NT2/D1 (cell line): ENCODE measurements around the gene CDH13.

ENCODE experiments used
- DNase-seq: peaks from one replicate; pipeline ENCODE4 v3.0.0-alpha.2; 2011; ENCODE audit warnings: low read depth, low spot score
- H3K27me3 ChIP-seq: 2 replicates; pipeline ENCODE4 v1.6.0; 2011; ENCODE audit warnings: mild to moderate bottlenecking; ENCODE audit not compliant: insufficient read length, insufficient read depth
- H3K36me3 ChIP-seq: 2 replicates; pipeline ENCODE4 v1.6.1; 2011; ENCODE audit warnings: mild to moderate bottlenecking, low read length, mixed read lengths; ENCODE audit not compliant: insufficient read depth, insufficient read length
- H3K4me1 ChIP-seq: 2 replicates; pipeline ENCODE4 v1.5.1; 2011; ENCODE audit not compliant: insufficient read depth, insufficient read length
- H3K4me3 ChIP-seq: 2 replicates; pipeline ENCODE4 v1.5.1; 2011; ENCODE audit warnings: low read depth; ENCODE audit not compliant: insufficient read length
- H3K9ac ChIP-seq: 2 replicates; pipeline ENCODE4 v1.6.0; 2011; ENCODE audit warnings: low read depth; ENCODE audit not compliant: insufficient read length
- H3K9me3 ChIP-seq: 2 replicates; pipeline ENCODE4 v1.5.1; 2011; ENCODE audit warnings: mild to moderate bottlenecking, low read length; ENCODE audit not compliant: insufficient read depth
- SUZ12 ChIP-seq: IDR thresholded peaks from 2 replicates; pipeline ENCODE4 v1.6.1; 2011; ENCODE audit not compliant: insufficient read length, insufficient read depth; ENCODE audit errors: extremely low read depth
- YY1 ChIP-seq: IDR thresholded peaks from 2 replicates; pipeline ENCODE4 v1.6.1; 2011; ENCODE audit not compliant: insufficient read length, insufficient read depth
- ZNF274 ChIP-seq: IDR thresholded peaks from 2 replicates; pipeline ENCODE4 v1.6.1; 2011; ENCODE audit warnings: mild to moderate bottlenecking, low read depth, low read length

Gene CDH13

DNA sequence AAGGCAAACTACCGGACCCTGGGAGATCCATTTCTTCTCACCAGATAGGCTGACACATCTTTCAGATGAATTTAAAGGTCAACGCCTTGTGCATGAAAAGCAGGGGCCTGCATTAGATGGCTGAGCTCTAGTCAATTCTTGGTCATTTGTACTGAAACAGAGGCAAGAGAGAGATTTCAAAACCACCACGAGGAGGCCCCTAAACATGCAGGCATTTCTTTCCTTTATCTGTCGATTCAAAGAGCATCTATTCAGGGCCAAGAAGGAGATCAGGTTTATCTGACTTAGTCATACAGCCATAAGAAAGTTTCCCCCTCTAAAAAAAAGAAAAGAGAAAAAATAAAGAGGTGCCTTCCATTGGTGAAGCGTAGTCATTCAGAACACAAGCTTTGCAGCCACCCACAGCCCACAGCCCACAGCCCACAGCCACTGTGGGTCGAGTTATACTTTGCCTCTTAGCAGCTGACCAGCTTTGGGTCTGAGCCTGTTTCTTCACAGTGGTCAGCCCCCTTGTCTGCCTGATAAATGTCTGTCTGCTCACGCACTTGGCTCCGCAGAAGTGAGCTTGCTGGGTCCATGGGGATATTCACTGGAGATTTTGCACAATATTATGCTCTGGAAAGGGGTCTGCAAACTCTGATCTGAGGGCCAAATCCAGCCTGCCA, 207.5 kb downstream of the CDH13 start:
- DNase-seq, result no peak
- no peak for TF ChIP-seq SUZ12
- TF ChIP-seq YY1, result no peak
- TF ChIP-seq ZNF274, result no peak
- no peaks in the 10 kb centered on the region for H3K4me1 ChIP-seq

DNA sequence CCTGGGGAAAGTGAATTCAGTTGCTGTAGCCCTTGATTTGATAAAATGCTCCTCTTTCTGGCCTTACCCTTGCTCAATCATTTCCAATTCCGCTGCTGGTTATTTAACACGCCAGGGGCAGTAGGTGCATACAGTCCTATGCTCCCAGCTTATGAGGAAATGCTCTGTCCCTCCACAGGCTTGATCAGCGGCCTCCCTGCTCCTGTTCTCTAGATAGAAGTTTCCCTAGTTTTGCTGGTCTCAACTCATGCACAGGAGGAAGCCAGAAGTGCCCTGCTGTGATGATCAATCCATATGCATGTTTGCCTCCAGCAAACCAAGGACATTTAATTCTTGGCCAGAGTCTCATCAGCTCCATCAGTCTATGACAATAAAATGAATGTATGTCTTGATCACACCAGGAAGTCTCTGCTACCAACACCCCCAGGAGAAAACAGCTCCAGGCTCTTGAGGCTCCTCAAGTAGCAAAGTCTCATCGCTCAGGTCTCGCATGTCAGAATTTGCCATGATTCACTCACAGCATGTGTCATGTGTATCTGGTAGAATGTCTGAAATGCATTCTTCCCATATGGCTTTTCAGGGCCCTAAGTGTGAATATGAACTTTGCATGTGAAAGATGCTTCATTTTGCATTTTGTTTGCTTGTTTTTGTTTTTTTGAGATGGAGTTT, 208.9 kb downstream of the CDH13 start:
- TF ChIP-seq SUZ12 (no peak), YY1 (no peak)
- no peak for DNase-seq
- no peaks in the 10 kb centered on the region for H3K9me3 ChIP-seq
- no peaks in the 10 kb centered on the region for H3K36me3 ChIP-seq
- no peak overlapping the region for H3K4me3 ChIP-seq
- H3K27me3 ChIP-seq, result no peaks in the 10 kb centered on the region
- no peaks in the 10 kb centered on the region for H3K4me1 ChIP-seq
- no peak overlapping the region for H3K9ac ChIP-seq

More for the DNA sequence above, 207.5 kb downstream of the CDH13 start:
- H3K9me3 ChIP-seq, result no peaks in the 10 kb centered on the region
- no peaks in the 10 kb centered on the region for H3K36me3 ChIP-seq
- no peaks in the 10 kb centered on the region for H3K27me3 ChIP-seq
- H3K4me3 ChIP-seq, result no peak overlapping the region
- no peak overlapping the region for H3K9ac ChIP-seq

- no peak for DNase-seq
- Histone ChIP-seq H3K36me3 (no peaks in the 10 kb centered on the region), H3K4me3 (no peak overlapping the region), H3K27me3 (no peaks in the 10 kb centered on the region), H3K9ac (no peak overlapping the region), H3K4me1 (no peaks in the 10 kb centered on the region), H3K9me3 (peaks cover 10% of the 10 kb centered on the region; the same call in 1 of the 2 replicates)
- TF ChIP-seq ZNF274 (no peak), SUZ12 (no peak), YY1 (no peak)
Observed at GRCh38 chr16:82841108-82841507, 214.3 kb downstream of the CDH13 start.

DNA sequence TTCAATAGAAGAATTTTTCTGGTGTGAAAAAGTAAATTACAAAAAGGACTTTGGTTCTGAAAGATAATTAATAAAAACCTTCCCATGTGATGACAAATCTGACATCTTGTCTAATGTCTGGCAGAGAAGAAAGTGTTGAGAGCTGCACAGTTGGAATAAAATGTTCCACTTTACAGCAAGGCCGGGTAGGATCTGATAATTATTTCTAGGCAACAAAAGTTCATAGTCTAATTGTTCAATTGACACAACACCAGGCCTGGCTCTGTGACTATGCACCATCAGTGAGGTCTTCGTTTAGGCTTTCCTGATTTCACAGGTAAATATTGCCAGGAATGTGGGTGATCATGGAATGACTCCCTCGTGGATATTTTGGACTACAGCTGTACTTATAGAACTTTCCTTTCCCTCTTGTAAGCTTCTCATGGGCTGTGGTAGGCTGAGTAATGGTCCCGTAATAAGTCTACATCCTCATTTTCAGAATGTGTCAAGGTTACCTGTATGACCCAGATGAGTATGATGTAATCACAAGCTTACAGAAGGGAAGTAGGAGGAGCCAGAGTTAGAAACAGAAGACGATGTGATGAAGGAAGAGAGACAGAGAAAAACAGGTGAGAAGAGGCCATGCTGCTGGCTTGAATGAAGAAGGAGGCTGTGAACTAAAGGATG, 217.0 kb downstream of the CDH13 start:
- peaks cover 19% of the 10 kb centered on the region; the same call in 1 of the 2 replicates for H3K9me3 ChIP-seq
- H3K36me3 ChIP-seq, result no peaks in the 10 kb centered on the region
- no peak for DNase-seq
- H3K4me3 ChIP-seq, result no peak overlapping the region
- no peaks in the 10 kb centered on the region for H3K27me3 ChIP-seq
- no peak overlapping the region for H3K9ac ChIP-seq
- H3K4me1 ChIP-seq, result no peaks in the 10 kb centered on the region
- TF ChIP-seq ZNF274 (no peak), YY1 (no peak), SUZ12 (no peak)

- Histone ChIP-seq H3K4me3 (no peak overlapping the region), H3K36me3 (no peaks in the 10 kb centered on the region), H3K27me3 (no peaks in the 10 kb centered on the region), H3K9me3 (peaks cover 19% of the 10 kb centered on the region; the same call in 1 of the 2 replicates), H3K4me1 (no peaks in the 10 kb centered on the region), H3K9ac (no peak overlapping the region)
- no peak for TF ChIP-seq ZNF274
- no peak for TF ChIP-seq SUZ12
- no peak for TF ChIP-seq YY1
- no peak for DNase-seq
Observed at GRCh38 chr16:82845116-82845515, 218.3 kb downstream of the CDH13 start.

- H3K4me1 ChIP-seq, result no peaks in the 10 kb centered on the region
Observed at GRCh38 chr16:82846806-82847205, 220.0 kb downstream of the CDH13 start.

GRCh38 chr16:82848013-82848412, 221.2 kb downstream of the CDH13 start:
- H3K9ac ChIP-seq, result no peak overlapping the region
- H3K9me3 ChIP-seq, result peaks cover 8% of the 10 kb centered on the region; the same call in 1 of the 2 replicates
- DNase-seq, result no peak
- H3K4me3 ChIP-seq, result no peak overlapping the region
- no peaks in the 10 kb centered on the region for H3K27me3 ChIP-seq
- TF ChIP-seq ZNF274 (no peak), YY1 (no peak), SUZ12 (no peak)
- no peaks in the 10 kb centered on the region for H3K36me3 ChIP-seq
- H3K4me1 ChIP-seq, result no peaks in the 10 kb centered on the region

More at GRCh38 chr16:82846806-82847205, 220.0 kb downstream of the CDH13 start:
- Histone ChIP-seq H3K9me3 (peaks cover 19% of the 10 kb centered on the region; the same call in 1 of the 2 replicates), H3K27me3 (no peaks in the 10 kb centered on the region), H3K4me3 (no peak overlapping the region), H3K36me3 (no peaks in the 10 kb centered on the region), H3K9ac (no peak overlapping the region)
- TF ChIP-seq SUZ12 (no peak), ZNF274 (no peak), YY1 (no peak)
- no peak for DNase-seq
